CD4-positive, alpha-beta T cell treated with Interleukin-4 for 1 hour (primary cell): ENCODE results near the gene NAT10.

Source experiments
- DNase-seq, 2 donors: peaks; one replicate each; pipeline ENCODE4 v3.0.0-alpha.2; 2020 to 2022

The NAT10 gene

GRCh38 chr11:34191578-34191977 is 86.1 kb downstream of the NAT10 start:
- no peak for DNase-seq

- DNase-seq: no peak
Measured at GRCh38 chr11:34192481-34193401, 87.3 kb downstream of the NAT10 start.

GRCh38 chr11:34194576-34195335 is 89.3 kb downstream of the NAT10 start:
- DNase-seq: no peak
